Activated T-cell treated with anti-CD3 and anti-CD28 coated beads for 48 hours (primary cell): ENCODE results near the gene ROBO4.

Source experiments
- DNase-seq: peaks from one replicate; pipeline ENCODE4 v3.0.0-alpha.2; 2020; ENCODE audit warnings: low read depth

Gene ROBO4

GRCh38 chr11:124872741-124873140 is 24.9 kb downstream of the ROBO4 start:
- no peak for DNase-seq

DNA sequence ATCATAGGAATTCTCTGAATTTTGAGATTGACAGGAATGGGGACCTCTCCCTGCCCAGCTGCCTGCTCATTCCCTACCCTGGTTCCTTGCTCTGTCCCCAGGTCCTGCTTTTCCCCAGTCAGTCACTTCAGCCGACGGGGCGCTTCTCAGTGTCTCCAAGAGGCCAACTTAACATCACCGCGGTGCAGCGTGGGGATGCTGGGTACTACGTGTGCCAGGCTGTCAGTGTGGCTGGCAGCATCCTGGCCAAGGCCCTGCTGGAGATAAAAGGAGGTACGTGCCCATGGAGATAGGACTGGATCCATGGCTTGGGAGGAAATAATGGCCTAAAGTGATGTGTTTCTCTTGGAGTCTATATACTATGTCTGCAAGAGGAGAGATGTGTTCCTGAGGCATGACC is 25.4 kb downstream of the ROBO4 start:
- DNase-seq: no peak

DNA sequence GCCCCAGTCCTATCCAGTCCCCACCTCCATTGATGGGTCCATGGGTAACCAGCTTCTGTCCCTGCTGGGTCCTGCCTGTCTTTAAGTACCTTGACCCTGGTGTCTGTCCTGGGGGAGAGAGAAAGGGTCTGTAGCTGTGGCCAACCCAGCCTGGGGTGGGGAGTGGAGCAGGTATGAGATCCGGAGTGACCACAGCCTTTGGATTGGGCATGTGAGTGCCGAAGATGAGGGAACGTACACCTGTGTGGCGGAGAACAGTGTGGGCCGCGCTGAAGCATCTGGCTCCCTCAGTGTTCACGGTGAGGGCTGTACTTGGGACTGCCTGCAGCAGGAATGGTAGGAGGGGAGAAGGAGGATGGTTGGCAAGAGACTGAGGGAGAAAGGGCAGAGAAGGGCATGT is 27.2 kb downstream of the ROBO4 start:
- DNase-seq: no peak

- no peak for DNase-seq
These were observed 27.7 kb downstream of the ROBO4 start for GRCh38 chr11:124869856-124870387.

GRCh38 chr11:124869331-124869730 is 28.3 kb downstream of the ROBO4 start:
- no peak for DNase-seq

DNA sequence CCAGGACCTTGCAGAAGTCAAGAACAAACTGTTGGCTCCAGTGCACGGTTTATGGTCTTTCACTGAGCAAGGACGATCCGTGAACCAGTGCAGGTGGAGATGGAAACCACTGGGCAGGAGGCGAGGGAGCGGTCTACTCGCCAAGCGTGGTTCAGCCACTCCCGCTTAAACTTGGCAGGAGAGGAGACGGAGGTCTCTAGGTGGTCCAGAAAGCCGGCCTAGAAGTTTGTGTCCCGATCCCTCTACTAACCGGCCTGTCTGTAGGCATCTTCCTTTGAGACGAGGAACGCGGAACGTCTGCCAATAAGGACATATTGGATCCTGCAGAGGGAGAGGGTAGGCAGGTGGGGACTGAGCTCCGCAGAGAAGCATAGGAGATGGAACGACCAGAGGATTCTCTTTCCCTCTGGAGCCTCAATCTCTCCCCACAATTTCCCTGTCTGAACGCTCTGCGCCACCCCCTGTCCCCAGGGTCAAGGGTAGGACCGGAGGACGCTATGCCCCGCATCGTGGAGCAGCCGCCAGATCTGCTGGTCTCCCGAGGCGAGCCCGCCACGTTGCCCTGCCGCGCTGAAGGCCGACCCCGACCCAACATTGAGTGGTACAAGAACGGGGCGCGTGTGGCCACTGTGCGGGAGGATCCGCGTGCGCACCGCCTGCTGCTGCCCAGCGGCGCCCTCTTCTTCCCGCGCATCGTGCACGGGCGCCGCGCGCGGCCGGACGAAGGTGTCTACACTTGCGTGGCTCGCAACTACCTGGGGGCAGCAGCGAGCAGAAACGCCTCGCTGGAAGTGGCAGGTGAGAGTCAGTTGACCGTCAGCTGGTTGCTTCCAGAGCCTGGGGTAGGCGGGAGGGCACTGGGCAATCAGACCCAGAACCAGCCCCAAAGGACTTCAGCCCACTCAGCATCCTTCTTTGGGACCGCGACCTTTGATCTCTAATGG is 29.1 kb downstream of the ROBO4 start:
- no peak for DNase-seq

DNA sequence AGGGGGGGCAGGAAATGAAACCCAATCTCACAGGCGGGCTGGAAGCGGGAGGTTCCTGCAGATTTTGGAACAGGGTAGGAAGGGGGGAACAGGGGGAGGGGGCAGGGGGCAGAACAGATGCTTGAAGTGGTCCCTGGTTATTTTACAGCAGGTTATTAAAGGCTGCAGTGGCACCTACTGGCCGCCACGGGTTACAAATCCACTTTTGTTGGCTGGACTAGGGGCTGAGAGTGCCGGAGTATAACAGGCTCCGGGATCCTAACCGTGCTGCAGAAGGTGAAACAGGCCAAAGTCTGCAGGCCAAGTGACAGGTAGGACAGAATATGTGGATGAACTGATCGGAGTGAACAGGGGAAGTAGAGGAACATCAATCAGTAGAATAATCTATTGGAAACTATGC is 30.0 kb downstream of the ROBO4 start:
- no peak for DNase-seq

- DNase-seq: peak; percentile 60
These were observed 31.5 kb downstream of the ROBO4 start for GRCh38 chr11:124865902-124866851.

DNA sequence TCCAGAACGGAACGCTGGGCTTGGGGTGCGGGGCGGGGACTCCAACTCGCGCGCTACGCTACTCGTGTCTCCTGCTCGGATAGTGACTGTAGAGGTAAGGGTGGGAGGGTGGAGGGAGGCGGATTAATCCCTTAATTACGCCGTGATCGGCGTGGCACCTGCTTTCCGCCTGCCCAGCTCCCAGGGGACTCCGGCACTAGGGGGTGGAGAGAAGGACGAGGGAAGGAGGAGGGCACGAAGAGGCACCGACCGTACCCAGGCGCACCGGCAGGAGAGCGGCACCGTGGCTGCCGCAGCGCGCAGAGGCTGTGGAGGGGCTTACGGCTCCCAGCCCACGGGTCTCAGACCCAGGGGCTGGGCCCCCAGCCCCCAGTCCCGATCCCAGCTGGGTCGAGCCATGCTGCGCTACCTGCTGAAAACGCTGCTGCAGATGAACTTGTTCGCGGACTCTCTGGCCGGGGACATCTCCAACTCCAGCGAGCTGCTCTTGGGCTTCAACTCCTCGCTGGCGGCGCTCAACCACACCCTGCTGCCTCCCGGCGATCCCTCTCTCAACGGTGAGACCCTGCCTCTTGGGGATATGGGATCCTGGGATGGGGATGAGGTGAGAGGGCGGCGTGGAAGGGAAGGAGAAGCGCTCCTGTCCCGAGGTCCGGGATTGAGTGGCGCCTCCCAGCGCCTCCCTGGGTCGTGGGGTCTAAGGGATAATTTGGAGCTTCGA is 32.3 kb downstream of the ROBO4 start, which contains the start of gene ROBO3:
ROBO3 (plus strand) TSS at position 252 of the 721 bp plus-strand sequence; CDS start at position 398, 146 bp downstream.
- no peak for DNase-seq

- DNase-seq: no peak
These were observed 32.8 kb downstream of the ROBO4 start for GRCh38 chr11:124864892-124865180.

GRCh38 chr11:124864176-124864891 is 33.3 kb downstream of the ROBO4 start:
- no peak for DNase-seq

GRCh38 chr11:124863826-124864165 is 33.9 kb downstream of the ROBO4 start:
- DNase-seq: no peak

- no peak for DNase-seq
These were observed 34.4 kb downstream of the ROBO4 start for GRCh38 chr11:124863137-124863825.

DNA sequence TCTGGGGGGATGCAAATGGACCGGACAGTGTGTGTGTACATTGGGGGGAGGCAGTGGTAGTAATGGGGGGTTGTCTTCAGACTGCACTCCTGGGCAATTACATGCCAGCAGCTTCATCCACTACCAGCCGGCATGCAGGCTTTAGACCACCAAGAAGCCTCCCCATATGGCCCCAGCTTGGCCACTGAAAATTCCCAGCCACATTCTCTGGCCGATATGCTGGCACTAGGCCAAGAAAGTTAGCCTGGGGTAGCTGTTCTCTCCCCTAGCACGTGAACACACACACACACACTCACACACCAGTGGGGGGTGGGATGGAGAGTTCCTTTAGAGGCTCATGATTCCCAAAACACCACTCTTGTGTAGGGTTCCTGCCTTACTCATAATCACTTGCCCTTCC is 36.0 kb downstream of the ROBO4 start:
- no peak for DNase-seq

DNA sequence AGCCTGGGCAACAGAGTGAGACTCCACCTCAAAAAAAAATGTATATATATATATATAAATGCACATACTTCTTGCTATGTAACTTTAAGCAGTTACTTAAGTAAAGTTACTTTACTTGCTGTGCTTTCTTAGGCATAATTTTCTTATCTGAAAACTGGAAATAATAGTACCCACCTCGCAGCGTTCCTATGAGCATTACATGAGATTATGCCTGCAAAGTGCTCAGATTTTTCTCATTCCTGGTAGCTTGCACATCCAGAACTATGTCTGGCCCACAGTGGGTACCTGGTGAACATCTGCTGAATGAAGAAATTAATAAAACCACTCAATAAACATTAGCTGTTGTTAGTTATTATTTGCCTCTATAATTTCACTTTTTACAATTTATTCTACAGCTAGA is 38.5 kb downstream of the ROBO4 start:
- no peak for DNase-seq

DNA sequence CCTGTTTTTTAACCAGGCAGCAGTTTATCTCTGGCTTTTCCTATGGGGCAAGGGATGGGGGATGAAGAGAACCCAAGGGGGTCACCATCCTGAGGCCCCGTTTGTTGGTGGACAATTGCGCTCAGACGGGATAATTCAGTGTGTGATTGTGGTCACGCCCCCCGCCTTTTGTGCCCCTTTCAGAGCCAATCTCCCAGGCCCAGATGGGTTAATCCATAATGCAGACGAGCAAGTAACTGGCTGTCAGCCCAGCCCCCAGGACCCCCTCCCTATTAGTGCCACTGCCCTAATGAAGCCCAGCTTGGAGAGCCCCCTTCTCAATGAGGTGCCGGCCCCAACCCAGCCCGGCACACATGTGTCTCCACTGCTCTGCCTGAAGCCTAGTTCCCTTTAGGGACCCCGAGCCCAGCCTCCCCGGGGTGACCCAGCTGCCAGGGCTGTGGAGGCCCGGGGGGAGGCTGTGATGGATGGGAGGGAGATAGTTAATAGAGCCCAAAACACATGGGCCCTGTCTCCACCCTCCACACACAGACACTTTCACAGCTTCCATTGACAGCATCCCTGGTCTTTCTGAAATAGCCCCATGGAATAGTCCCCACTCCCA is 51.5 kb downstream of the ROBO4 start:
- DNase-seq: no peak

DNA sequence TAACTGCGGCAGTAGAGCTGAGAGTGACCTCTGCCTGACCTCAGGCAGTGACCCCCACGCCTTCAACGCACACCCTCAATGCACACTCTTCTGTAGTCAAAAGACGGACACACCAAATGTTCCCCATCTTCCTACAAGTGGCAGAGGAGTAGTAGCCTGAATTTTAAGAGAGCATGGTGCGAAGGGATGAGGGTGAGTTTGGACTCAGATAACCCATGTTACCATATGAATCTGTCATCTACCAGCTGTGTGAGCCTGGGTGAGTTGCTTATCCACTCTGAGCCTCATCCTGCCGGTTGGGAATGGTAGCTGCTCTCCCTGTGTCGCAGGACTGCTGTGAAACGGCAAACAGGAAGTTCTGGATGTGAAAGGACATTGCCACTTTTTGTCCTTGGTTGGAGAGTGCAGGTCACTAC is 53.0 kb downstream of the ROBO4 start:
- DNase-seq: no peak

DNA sequence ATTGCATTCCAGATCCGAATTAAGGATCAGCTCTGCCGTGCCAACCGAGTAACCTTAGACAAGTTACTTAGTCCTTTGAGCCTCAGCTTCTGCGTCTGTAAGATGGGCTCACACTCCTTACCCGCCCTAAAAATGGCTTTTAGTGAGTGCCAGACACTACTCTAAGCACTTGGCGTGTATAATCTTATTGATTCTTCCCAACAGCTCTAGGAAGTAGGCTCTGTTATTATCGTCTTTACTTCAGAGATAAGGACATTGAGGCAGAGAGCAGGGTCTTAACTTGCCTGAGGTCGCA is 54.1 kb downstream of the ROBO4 start:
- DNase-seq: no peak

GRCh38 chr11:124842305-124842704 is 55.4 kb downstream of the ROBO4 start:
- no peak for DNase-seq

GRCh38 chr11:124841840-124842239 is 55.8 kb downstream of the ROBO4 start:
- DNase-seq: no peak

DNA sequence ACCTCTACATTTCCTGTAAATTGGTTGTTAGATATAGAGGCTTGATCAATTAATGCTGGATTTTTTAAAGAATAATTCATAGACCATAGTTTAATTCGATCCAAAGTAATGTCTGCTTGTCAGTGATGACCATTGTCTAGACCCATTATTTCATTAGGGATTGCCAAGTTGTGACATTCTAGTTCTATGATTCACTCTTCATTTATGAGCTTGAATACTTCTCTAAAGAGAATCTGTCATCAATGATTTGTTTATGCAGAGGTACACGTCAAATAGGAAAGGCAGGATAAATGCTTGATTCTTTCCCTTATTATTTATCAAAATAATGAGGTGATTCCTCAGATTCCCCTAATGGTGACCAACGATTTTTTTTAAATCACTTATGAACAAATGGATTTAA is 56.5 kb downstream of the ROBO4 start:
- DNase-seq: no peak
